CD4-positive, alpha-beta memory T cell (primary cell): ENCODE data around the gene UQCC5. TPM values are rescaled to one million over a fixed set of nuclear protein-coding genes. Genes with fewer than 3 reads are reported as not detected.

Experiments
- CTCF ChIA-PET: fragments of 350-600 bp; sonication (Branson Sonifier 250); formaldehyde crosslinking; loops from one replicate; lab custom pipeline; 2021; ENCODE audit warnings: inconsistent platforms; ENCODE audit not compliant: partially characterized antibody; lab: Charles Lee
- POLR2A ChIA-PET: fragments of 350-600 bp; sonication (Branson Sonifier 250); formaldehyde crosslinking; loops from one replicate; lab custom pipeline; 2021; ENCODE audit not compliant: partially characterized antibody; lab: Charles Lee
- DNase-seq, 5 donors: peaks; one replicate each; pipeline versions ENCODE4 v3.0.0 to v3.0.0-alpha.2; 2020 to 2022; ENCODE audit warnings: mixed read lengths in 1 of 5
- H3K27ac ChIP-seq: one replicate; pipeline ENCODE4 v1.7.0; 2013; ENCODE audit warnings: low read depth, low read length
- H3K27me3 ChIP-seq: 2 replicates; pipeline ENCODE4 v1.7.0; 2013; ENCODE audit warnings: mild to moderate bottlenecking, low read length, moderate library complexity; ENCODE audit not compliant: insufficient read depth
- H3K36me3 ChIP-seq: 2 replicates; pipeline ENCODE4 v1.7.0; 2013; ENCODE audit warnings: mild to moderate bottlenecking, low read length, moderate library complexity; ENCODE audit not compliant: insufficient read depth
- H3K4me1 ChIP-seq: 2 replicates; pipeline ENCODE4 v1.7.0; 2013; ENCODE audit warnings: mild to moderate bottlenecking, low read length, moderate library complexity; ENCODE audit not compliant: insufficient read depth
- H3K4me3 ChIP-seq, 2 donors: one replicate each; pipeline ENCODE4 v1.7.0; 2013; ENCODE audit warnings: low read length in 2 of 2, mild to moderate bottlenecking in 1 of 2
- H3K9me3 ChIP-seq, 2 donors: one replicate each; pipeline ENCODE4 v1.7.0; 2013; ENCODE audit warnings: low read length in 2 of 2, control low read depth in 1 of 2; ENCODE audit not compliant: control insufficient read depth in 1 of 2
- H3K27ac Mint-ChIP-seq, 7 donors: one replicate each; pipeline ENCODE4 v1.8.0; 2020 to 2021; ENCODE audit warnings: mixed read lengths in 7 of 7, mild to moderate bottlenecking in 6 of 7, inconsistent platforms in 3 of 7, moderate library complexity in 3 of 7
- H3K27me3 Mint-ChIP-seq, 2 donors: one replicate each; pipeline ENCODE4 v1.8.0; 2020 to 2021; ENCODE audit warnings: mixed read lengths in 2 of 2
- H3K36me3 Mint-ChIP-seq, 2 donors: one replicate each; pipeline ENCODE4 v1.8.0; 2020 to 2021; ENCODE audit warnings: mixed read lengths in 2 of 2, inconsistent platforms in 1 of 2, mild to moderate bottlenecking in 1 of 2
- H3K4me1 Mint-ChIP-seq, 4 donors: one replicate each; pipeline ENCODE4 v1.8.0; 2020 to 2021; ENCODE audit warnings: mixed read lengths in 4 of 4, mild to moderate bottlenecking in 1 of 4
- H3K4me3 Mint-ChIP-seq, 8 donors: one replicate each; pipeline ENCODE4 v1.8.0; 2020 to 2021; ENCODE audit warnings: mixed read lengths in 8 of 8, mild to moderate bottlenecking in 7 of 8, moderate library complexity in 6 of 8, inconsistent platforms in 3 of 8
- H3K9me3 Mint-ChIP-seq, 8 donors: one replicate each; pipeline ENCODE4 v1.8.0; 2020 to 2021; ENCODE audit warnings: mixed read lengths in 8 of 8, mild to moderate bottlenecking in 5 of 8, inconsistent platforms in 3 of 8, moderate library complexity in 1 of 8
- intact Hi-C: fragments of 100-400 bp; cut with micrococcal nuclease; formaldehyde crosslinking; loops from one replicate; pipeline ENCODE4 v1.15.1; 2023
- polyA plus RNA-seq, 2 donors: library from polyadenylated mRNA; unstranded; fragments of 300-500 nt; fragmentation: Illumina TruSeq; gene quantifications; one replicate each; pipeline ENCODE4 v1.2.3, GENCODE V29; 2021
- total RNA-seq, 2 experiments: library from RNA; stranded (reverse); gene quantifications; one replicate each; pipeline ENCODE4 v1.2.3, GENCODE V29; 2021

UQCC5 gene
- total and polyA plus RNA-seq, 4 experiments from 2014 or later, result 12.1 to 27.1 (median 19.8) TPM

- no peaks in the 10 kb centered on the region for H3K4me1 ChIP-seq
- ChIA-PET CTCF (no interaction called here), POLR2A (no interaction called here)
- no peak for DNase-seq
- no peaks in the 10 kb centered on the region for H3K36me3 ChIP-seq
- intact Hi-C loops, result no loop called here
- H3K4me1 Mint-ChIP-seq, result no peaks in the 10 kb centered on the region
- no peaks in the 10 kb centered on the region for H3K27me3 Mint-ChIP-seq
- H3K36me3 Mint-ChIP-seq, result no peaks in the 10 kb centered on the region
- no peak overlapping the region for H3K4me3 Mint-ChIP-seq
- H3K9me3 Mint-ChIP-seq, result no peaks in the 10 kb centered on the region
- no peak overlapping the region for H3K4me3 ChIP-seq
- no peak overlapping the region for H3K27ac ChIP-seq
- no peaks in the 10 kb centered on the region for H3K27me3 ChIP-seq
- no peak overlapping the region for H3K27ac Mint-ChIP-seq
- H3K9me3 ChIP-seq, result no peaks in the 10 kb centered on the region
These were observed 30.0 kb upstream of the UQCC5 start for GRCh38 chr3:52506266-52506966.

DNA sequence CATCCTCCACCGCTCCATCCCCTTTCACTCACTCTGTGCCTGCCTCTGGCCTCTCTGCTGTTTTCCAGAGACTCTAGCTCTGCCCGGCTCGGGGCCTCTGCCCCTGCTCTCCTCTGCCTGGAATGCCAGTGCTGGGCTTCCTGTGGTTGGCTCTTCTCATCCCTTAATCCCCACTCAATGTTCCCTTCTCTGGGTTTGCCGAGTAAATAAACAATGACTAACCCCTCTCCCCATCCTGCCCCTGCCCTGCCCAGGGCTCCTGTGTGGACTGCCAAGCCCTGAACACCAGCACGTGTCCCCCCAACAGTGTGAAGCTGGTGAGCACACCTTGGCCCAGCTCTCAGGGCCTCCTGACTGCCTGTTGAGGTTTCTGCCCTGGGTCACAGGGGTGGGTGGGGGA lies 29.0 kb upstream of the UQCC5 start:
- no peak overlapping the region for H3K27ac ChIP-seq
- Mint-ChIP-seq H3K27me3 (no peaks in the 10 kb centered on the region), H3K27ac (no peak overlapping the region), H3K9me3 (no peaks in the 10 kb centered on the region), H3K36me3 (no peaks in the 10 kb centered on the region), H3K4me3 (no peak overlapping the region), H3K4me1 (no peaks in the 10 kb centered on the region)
- H3K4me3 ChIP-seq, result no peak overlapping the region
- POLR2A ChIA-PET, result no interaction called here
- no peaks in the 10 kb centered on the region for H3K9me3 ChIP-seq
- CTCF ChIA-PET, result no interaction called here
- no peaks in the 10 kb centered on the region for H3K27me3 ChIP-seq
- H3K36me3 ChIP-seq, result no peaks in the 10 kb centered on the region
- DNase-seq, result no peak
- intact Hi-C loops, result no loop called here
- H3K4me1 ChIP-seq, result no peaks in the 10 kb centered on the region

GRCh38 chr3:52509753-52510328 lies 26.6 kb upstream of the UQCC5 start:
- intact Hi-C loops, result no loop called here
- no peak for DNase-seq
- Histone ChIP-seq H3K27me3 (no peaks in the 10 kb centered on the region), H3K4me3 (no peak overlapping the region), H3K9me3 (no peaks in the 10 kb centered on the region), H3K36me3 (no peaks in the 10 kb centered on the region), H3K27ac (no peak overlapping the region), H3K4me1 (no peaks in the 10 kb centered on the region)
- ChIA-PET POLR2A (no interaction called here), CTCF (no interaction called here)
- Mint-ChIP-seq H3K4me3 (no peak overlapping the region), H3K9me3 (no peaks in the 10 kb centered on the region), H3K4me1 (no peaks in the 10 kb centered on the region), H3K36me3 (no peaks in the 10 kb centered on the region), H3K27ac (peak overlapping the region in 1 of 7 donors; percentile 51), H3K27me3 (no peaks in the 10 kb centered on the region)

DNA sequence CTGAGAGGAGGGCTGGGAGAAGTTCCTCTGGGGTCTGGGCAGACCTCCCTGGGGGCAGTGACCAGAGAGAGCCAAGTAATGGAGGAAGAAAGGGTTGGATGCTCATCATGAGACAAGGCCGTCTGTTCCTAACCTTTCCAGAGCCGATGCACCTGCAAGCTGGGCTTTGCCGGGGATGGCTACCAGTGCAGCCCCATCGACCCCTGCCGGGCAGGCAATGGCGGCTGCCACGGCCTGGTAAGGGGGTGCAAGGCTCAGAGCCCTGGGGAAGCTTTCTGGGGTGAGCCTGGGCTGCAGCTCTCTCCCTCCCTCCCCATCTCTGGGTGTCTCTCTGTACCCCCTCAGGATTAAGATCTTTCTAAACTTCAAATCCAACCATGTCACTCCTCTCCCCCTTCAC lies 24.9 kb upstream of the UQCC5 start:
- Mint-ChIP-seq H3K27me3 (no peaks in the 10 kb centered on the region), H3K4me1 (no peaks in the 10 kb centered on the region), H3K9me3 (no peaks in the 10 kb centered on the region), H3K27ac (no peak overlapping the region), H3K4me3 (no peak overlapping the region), H3K36me3 (no peaks in the 10 kb centered on the region)
- intact Hi-C loops, result no loop called here
- H3K4me3 ChIP-seq, result no peak overlapping the region
- CTCF ChIA-PET, result no interaction called here
- POLR2A ChIA-PET, result no interaction called here
- H3K27me3 ChIP-seq, result no peaks in the 10 kb centered on the region
- no peaks in the 10 kb centered on the region for H3K9me3 ChIP-seq
- no peaks in the 10 kb centered on the region for H3K36me3 ChIP-seq
- no peak overlapping the region for H3K27ac ChIP-seq
- no peak for DNase-seq
- H3K4me1 ChIP-seq, result no peaks in the 10 kb centered on the region

DNA sequence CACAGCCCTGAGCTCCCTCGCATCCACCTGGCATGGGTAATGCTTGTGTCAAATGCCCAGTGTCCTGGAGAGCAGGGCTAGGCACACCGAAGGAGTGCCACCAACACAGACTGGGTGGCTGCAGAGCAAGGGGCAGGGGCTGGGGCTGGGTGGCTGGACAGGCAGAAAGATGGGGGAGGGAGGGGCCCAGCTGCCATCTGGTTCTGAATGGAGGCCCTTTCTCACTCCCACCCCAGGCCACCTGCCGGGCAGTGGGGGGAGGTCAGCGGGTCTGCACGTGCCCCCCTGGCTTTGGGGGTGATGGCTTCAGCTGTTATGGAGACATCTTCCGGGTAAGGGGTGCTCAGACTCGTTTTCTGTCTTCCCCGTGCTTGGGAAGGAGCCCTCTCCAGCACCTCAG lies 24.3 kb upstream of the UQCC5 start:
- DNase-seq, result no peak
- intact Hi-C loops, result no loop called here
- ChIA-PET CTCF (no interaction called here), POLR2A (no interaction called here)
- H3K27me3 ChIP-seq, result no peaks in the 10 kb centered on the region
- no peaks in the 10 kb centered on the region for H3K36me3 Mint-ChIP-seq
- H3K27ac Mint-ChIP-seq, result peak overlapping the region in 1 of 7 donors; percentile 42
- H3K9me3 Mint-ChIP-seq, result no peaks in the 10 kb centered on the region
- H3K4me1 ChIP-seq, result no peaks in the 10 kb centered on the region
- no peak overlapping the region for H3K4me3 ChIP-seq
- no peaks in the 10 kb centered on the region for H3K27me3 Mint-ChIP-seq
- no peaks in the 10 kb centered on the region for H3K4me1 Mint-ChIP-seq
- no peaks in the 10 kb centered on the region for H3K36me3 ChIP-seq
- H3K27ac ChIP-seq, result no peak overlapping the region
- no peaks in the 10 kb centered on the region for H3K9me3 ChIP-seq
- no peak overlapping the region for H3K4me3 Mint-ChIP-seq

- no peak overlapping the region for H3K27ac ChIP-seq
- H3K4me3 ChIP-seq, result no peak overlapping the region
- intact Hi-C loops, result no loop called here
- H3K27me3 Mint-ChIP-seq, result no peaks in the 10 kb centered on the region
- H3K9me3 Mint-ChIP-seq, result no peaks in the 10 kb centered on the region
- H3K27ac Mint-ChIP-seq, result no peak overlapping the region
- no peaks in the 10 kb centered on the region for H3K36me3 Mint-ChIP-seq
- no peaks in the 10 kb centered on the region for H3K36me3 ChIP-seq
- POLR2A ChIA-PET, result no interaction called here
- H3K4me1 Mint-ChIP-seq, result no peaks in the 10 kb centered on the region
- no peaks in the 10 kb centered on the region for H3K4me1 ChIP-seq
- no peaks in the 10 kb centered on the region for H3K27me3 ChIP-seq
- no peak overlapping the region for H3K4me3 Mint-ChIP-seq
- CTCF ChIA-PET, result no interaction called here
- DNase-seq, result no peak
- no peaks in the 10 kb centered on the region for H3K9me3 ChIP-seq
These were observed 23.7 kb upstream of the UQCC5 start for GRCh38 chr3:52512727-52513126.

DNA sequence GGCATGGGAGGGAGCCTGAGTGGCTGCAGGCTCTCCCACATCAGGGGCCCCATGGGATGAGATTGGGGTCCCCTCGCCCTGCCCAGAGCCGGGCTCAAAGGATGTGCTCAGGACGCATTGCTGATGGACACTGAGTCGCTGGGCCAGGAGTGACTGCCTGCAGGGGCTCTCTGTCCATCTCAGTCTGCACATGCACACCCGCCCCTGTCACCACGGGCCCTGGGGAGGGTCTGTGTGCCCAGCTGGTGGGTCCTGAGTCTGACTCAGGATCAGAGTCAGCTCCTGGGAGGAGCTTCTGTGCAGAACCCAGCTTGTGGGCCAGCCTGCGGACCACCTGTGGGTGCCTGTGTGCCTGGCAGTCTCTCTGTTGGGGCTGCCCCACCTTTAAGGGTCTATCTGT lies 23.1 kb upstream of the UQCC5 start:
- no peaks in the 10 kb centered on the region for H3K4me1 ChIP-seq
- H3K36me3 ChIP-seq, result no peaks in the 10 kb centered on the region
- DNase-seq, result no peak
- H3K9me3 ChIP-seq, result no peaks in the 10 kb centered on the region
- intact Hi-C loops, result no loop called here
- POLR2A ChIA-PET, result no interaction called here
- no peak overlapping the region for H3K27ac Mint-ChIP-seq
- CTCF ChIA-PET, result no interaction called here
- no peaks in the 10 kb centered on the region for H3K27me3 ChIP-seq
- H3K27ac ChIP-seq, result no peak overlapping the region
- H3K4me1 Mint-ChIP-seq, result no peaks in the 10 kb centered on the region
- H3K9me3 Mint-ChIP-seq, result no peaks in the 10 kb centered on the region
- no peaks in the 10 kb centered on the region for H3K27me3 Mint-ChIP-seq
- H3K36me3 Mint-ChIP-seq, result no peaks in the 10 kb centered on the region
- no peak overlapping the region for H3K4me3 Mint-ChIP-seq
- H3K4me3 ChIP-seq, result no peak overlapping the region
